SU-DHL-6 (cell line): ENCODE results near the gene MRPS15.

Experiments
- EZH2phosphoT487 ChIP-seq: fragments of 200-600 bp; sonication (generic), shearing (Covaris generic); conservative IDR thresholded peaks from 2 replicates; pipeline ENCODE4 v1.6.1; 2018; ENCODE audit warnings: mild to moderate bottlenecking, antibody characterized with exemption, low read length, moderate library complexity, mixed read lengths
- TF ChIP-seq, protein P1 (sequence below): fragments of 200-600 bp; sonication (generic); IDR thresholded peaks from one replicate; pipeline ENCODE4 v1.5.1; 2017; ENCODE audit warnings: antibody characterized with exemption, mild to moderate bottlenecking, low read length, moderate library complexity; ENCODE audit not compliant: insufficient read depth, poor library complexity, severe bottlenecking

DNA sequence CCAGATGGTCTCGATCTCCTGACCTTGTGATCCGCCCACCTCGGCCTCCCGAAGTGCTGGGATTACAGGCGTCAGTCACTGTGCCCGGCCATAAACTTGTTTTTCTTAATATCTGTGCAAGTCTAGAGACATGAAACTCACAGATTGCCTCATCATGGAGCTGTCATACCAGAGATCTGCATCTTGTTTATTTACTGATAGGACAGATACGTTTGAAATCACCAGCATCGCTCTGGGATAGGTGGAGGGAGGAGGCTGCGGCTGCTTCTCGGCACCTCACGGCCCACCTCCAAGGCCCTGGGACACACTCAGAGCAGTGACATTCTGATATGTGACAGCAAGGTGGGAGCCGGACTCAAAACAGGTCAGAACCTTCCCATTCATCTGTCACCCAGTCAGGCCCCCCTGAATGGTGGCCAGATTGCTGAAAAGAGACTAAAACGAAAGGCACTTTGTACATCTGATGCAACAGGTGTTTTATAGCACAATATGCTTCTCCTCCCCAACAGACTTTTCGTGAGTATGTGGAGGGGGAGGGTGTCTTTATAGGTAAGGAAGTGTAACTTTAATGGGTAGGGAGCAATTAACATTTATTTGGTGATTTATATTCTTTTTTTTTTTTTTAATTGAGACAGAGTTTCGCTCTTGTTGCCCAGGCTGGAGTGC is 48.4 kb downstream of the MRPS15 start:
- TF ChIP-seq, protein P1, sequence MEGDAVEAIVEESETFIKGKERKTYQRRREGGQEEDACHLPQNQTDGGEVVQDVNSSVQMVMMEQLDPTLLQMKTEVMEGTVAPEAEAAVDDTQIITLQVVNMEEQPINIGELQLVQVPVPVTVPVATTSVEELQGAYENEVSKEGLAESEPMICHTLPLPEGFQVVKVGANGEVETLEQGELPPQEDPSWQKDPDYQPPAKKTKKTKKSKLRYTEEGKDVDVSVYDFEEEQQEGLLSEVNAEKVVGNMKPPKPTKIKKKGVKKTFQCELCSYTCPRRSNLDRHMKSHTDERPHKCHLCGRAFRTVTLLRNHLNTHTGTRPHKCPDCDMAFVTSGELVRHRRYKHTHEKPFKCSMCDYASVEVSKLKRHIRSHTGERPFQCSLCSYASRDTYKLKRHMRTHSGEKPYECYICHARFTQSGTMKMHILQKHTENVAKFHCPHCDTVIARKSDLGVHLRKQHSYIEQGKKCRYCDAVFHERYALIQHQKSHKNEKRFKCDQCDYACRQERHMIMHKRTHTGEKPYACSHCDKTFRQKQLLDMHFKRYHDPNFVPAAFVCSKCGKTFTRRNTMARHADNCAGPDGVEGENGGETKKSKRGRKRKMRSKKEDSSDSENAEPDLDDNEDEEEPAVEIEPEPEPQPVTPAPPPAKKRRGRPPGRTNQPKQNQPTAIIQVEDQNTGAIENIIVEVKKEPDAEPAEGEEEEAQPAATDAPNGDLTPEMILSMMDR, result no peak
- no peak for TF ChIP-seq EZH2phosphoT487
